Hepatocyte (in vitro differentiated cells): ENCODE results near the gene SPATA19. TPM values are rescaled to one million over a fixed set of nuclear protein-coding genes. Genes with fewer than 3 reads are reported as not detected.

ENCODE experiments used
- DNase-seq: peaks from one replicate; pipeline ENCODE4 v3.0.0-alpha.2; 2016; ENCODE audit warnings: low spot score
- H2AFZ ChIP-seq: fragments of 200-600 bp; sonication (generic); 2 replicates; pipeline ENCODE4 v1.6.0; 2016; ENCODE audit warnings: antibody characterized with exemption, mild to moderate bottlenecking
- H3K27ac ChIP-seq: fragments of 200-600 bp; sonication (generic); 2 replicates; pipeline ENCODE4 v1.5.1; 2016; ENCODE audit warnings: mild to moderate bottlenecking
- H3K27me3 ChIP-seq: fragments of 200-600 bp; sonication (generic); 2 replicates; pipeline ENCODE4 v1.6.1; 2016
- H3K36me3 ChIP-seq: fragments of 200-600 bp; sonication (generic); replicated peaks from 2 replicates; pipeline ENCODE4 v1.5.1; 2016; ENCODE audit warnings: low read depth; ENCODE audit not compliant: insufficient read depth
- H3K4me1 ChIP-seq: fragments of 200-600 bp; sonication (generic); 2 replicates; pipeline ENCODE4 v1.5.1; 2016; ENCODE audit warnings: mild to moderate bottlenecking, moderate library complexity; ENCODE audit not compliant: insufficient read depth
- H3K4me2 ChIP-seq: fragments of 200-600 bp; sonication (generic); 2 replicates; pipeline ENCODE4 v1.6.0; 2016
- H3K4me3 ChIP-seq: fragments of 200-600 bp; sonication (generic); 2 replicates; pipeline ENCODE4 v1.5.1; 2016; ENCODE audit warnings: mild to moderate bottlenecking
- H3K79me2 ChIP-seq: fragments of 200-600 bp; sonication (generic); 2 replicates; pipeline ENCODE4 v1.6.0; 2017; ENCODE audit warnings: mild to moderate bottlenecking
- H3K9me2 ChIP-seq: fragments of 200-600 bp; sonication (generic); replicated peaks from 2 replicates; pipeline ENCODE4 v1.6.0; 2017; ENCODE audit warnings: mild to moderate bottlenecking; ENCODE audit not compliant: insufficient read depth
- H3K9me3 ChIP-seq: fragments of 200-600 bp; sonication (generic); 2 replicates; pipeline ENCODE4 v1.5.1; 2016; ENCODE audit warnings: low read depth, mild to moderate bottlenecking
- H4K20me1 ChIP-seq: fragments of 200-600 bp; sonication (generic); 2 replicates; pipeline ENCODE4 v1.6.0; 2016; ENCODE audit warnings: mild to moderate bottlenecking; ENCODE audit not compliant: insufficient read depth, poor library complexity, severe bottlenecking
- CTCF ChIP-seq: fragments of 200-600 bp; sonication (generic); IDR thresholded peaks from 2 replicates; pipeline ENCODE4 v1.5.1; 2016; ENCODE audit warnings: antibody characterized with exemption, mild to moderate bottlenecking; ENCODE audit not compliant: poor library complexity
- EZH2 ChIP-seq: fragments of 200-600 bp; sonication (generic); IDR thresholded peaks from 2 replicates; pipeline ENCODE4 v1.6.1; 2016; ENCODE audit warnings: antibody characterized with exemption, mild to moderate bottlenecking, borderline replicate concordance
- EZH2phosphoT487 ChIP-seq: fragments of 200-600 bp; sonication (generic); IDR thresholded peaks from one replicate; pipeline ENCODE4 v1.6.1; 2018; ENCODE audit warnings: antibody characterized with exemption, mild to moderate bottlenecking, low read depth, moderate library complexity; ENCODE audit not compliant: unreplicated experiment, severe bottlenecking
- WGBS: methylation state at CpG from one replicate; pipeline ENCODE4 v1.1.6; 2016; ENCODE audit warnings: low lambda C conversion rate; ENCODE audit errors: missing lambda C conversion rate; 5-methylcytosine and 5-hydroxymethylcytosine counted together
- polyA plus RNA-seq: library from polyadenylated mRNA; unstranded; fragments of >200 nt; fragmentation: Nextera tagmentation; extraction: Ambion mirVana; gene quantifications from 2 replicates; pipeline ENCODE4 v1.2.1, GENCODE V29; 2016
- total RNA-seq: library from RNA; depleted of rRNA; stranded (reverse); fragments of >200 nt; gene quantifications from 2 replicates; pipeline ENCODE4 v1.2.3, GENCODE V29; 2014

The SPATA19 gene
- total and polyA plus RNA-seq, 2 experiments from 2014 or later = not detected

DNA sequence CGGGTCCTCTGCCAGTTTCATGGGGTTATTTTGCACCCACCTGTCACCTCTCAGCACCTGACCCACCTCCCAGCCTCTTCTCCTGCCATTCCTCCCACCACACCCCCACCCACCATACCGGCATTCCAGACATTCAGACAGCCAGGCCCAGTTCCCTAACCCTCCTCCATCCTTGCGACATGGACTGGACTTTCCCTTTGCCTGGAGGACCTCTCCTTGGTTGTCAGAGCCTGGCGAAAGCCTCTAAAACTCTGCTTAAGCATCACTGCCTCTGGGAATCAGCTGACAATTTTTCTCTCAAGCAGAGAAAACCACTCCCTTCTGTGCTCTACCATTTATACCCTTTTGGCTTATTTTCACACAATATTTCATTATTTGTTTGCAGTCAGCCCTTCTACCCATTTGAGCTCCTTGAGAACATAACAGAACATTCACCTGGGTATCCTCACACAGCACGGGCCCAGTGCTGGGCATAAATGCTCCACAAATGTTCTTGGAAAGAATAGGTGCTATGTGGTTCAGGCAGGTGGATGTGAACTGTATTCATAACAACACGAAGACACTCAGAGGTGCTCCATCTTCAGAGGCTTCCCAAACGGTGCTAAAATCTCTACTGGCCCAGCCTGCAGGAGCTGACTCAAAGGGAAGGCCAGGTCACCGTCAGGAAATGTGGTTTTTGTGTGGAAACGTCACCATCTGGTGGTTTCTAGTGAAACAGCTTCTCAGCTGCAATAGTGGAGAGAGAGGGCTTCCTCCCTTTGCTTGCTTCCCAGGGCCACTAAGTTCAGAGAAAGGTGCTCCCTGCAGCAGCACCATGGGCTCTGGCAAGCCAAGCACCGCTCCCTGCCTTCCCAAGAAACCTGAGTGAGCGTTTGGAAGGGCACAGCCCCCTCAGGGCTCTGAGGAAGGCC is 10.4 kb downstream of the SPATA19 start:
- 48% methylated on average over 11 of the region's 11 CpGs for WGBS
- no peaks in the 10 kb centered on the region for H3K79me2 ChIP-seq
- no peak overlapping the region for H2AFZ ChIP-seq
- H4K20me1 ChIP-seq = no peaks in the 10 kb centered on the region
- no peak overlapping the region for H3K4me2 ChIP-seq
- TF ChIP-seq EZH2phosphoT487 = no peak
- TF ChIP-seq EZH2 = no peak
- TF ChIP-seq CTCF = peak; percentile 74
- H3K9me2 ChIP-seq = no peaks in the 10 kb centered on the region
- no peak overlapping the region for H3K27ac ChIP-seq
- no peaks in the 10 kb centered on the region for H3K9me3 ChIP-seq
- no peaks in the 10 kb centered on the region for H3K36me3 ChIP-seq
- H3K4me1 ChIP-seq = no peaks in the 10 kb centered on the region
- no peak overlapping the region for H3K4me3 ChIP-seq
- no peaks in the 10 kb centered on the region for H3K27me3 ChIP-seq
- DNase-seq = peak; percentile 77

DNA sequence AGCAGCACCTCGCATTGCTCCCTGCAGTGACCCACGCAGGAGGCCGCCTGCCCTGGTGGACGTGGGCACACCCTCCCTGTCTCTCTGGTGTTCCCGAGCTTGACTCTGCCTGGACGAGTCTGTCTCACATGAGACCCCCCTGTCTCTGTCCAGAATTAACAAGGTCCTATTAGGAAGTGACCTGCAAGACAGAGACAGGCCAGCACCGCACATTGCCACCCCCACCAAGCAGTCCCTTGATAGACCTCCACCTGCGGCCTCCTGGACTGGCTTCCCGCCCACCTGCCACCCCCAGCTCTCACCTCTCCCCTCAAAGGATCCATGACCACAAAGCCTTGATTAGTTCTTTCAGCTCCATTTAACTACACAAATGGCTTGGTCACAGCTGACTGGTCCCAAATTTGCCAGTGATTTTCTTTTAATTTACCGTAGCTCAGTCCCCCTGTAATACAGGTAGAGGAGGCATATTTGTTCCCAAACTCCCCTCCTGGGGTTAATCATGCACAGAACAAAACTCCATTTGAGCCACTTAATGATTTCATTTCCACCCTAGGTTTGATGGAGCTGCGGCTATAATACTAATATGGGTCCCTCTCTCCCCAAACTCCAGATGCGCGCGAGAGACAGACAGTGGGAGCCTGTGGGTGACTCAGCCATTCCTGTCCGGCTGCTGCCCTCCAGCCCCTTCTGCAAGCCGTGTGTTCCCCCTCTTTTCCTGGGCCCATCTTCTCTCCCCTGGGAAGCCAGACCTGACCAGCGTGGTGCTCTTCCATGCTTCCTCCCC is 11.2 kb downstream of the SPATA19 start:
- H3K27me3 ChIP-seq = no peaks in the 10 kb centered on the region
- 95% methylated on average over 17 of the region's 17 CpGs for WGBS
- no peak overlapping the region for H3K27ac ChIP-seq
- no peak for DNase-seq
- H3K79me2 ChIP-seq = no peaks in the 10 kb centered on the region
- H3K9me3 ChIP-seq = no peaks in the 10 kb centered on the region
- H3K9me2 ChIP-seq = no peaks in the 10 kb centered on the region
- no peak overlapping the region for H3K4me2 ChIP-seq
- no peaks in the 10 kb centered on the region for H4K20me1 ChIP-seq
- H3K36me3 ChIP-seq = no peaks in the 10 kb centered on the region
- no peak overlapping the region for H3K4me3 ChIP-seq
- H3K4me1 ChIP-seq = no peaks in the 10 kb centered on the region
- no peak for TF ChIP-seq EZH2phosphoT487
- TF ChIP-seq EZH2 = no peak
- TF ChIP-seq CTCF = no peak
- H2AFZ ChIP-seq = no peak overlapping the region

- Histone ChIP-seq H3K36me3 (no peaks in the 10 kb centered on the region), H3K79me2 (no peaks in the 10 kb centered on the region), H3K4me2 (no peak overlapping the region), H3K9me2 (no peaks in the 10 kb centered on the region), H3K27me3 (no peaks in the 10 kb centered on the region), H3K4me3 (no peak overlapping the region), H2AFZ (no peak overlapping the region), H3K27ac (no peak overlapping the region), H4K20me1 (no peaks in the 10 kb centered on the region), H3K4me1 (no peaks in the 10 kb centered on the region), H3K9me3 (no peaks in the 10 kb centered on the region)
- whole genome bisulfite sequencing = 99% methylated on average over 18 of the region's 86 CpGs
- no peak for DNase-seq
- TF ChIP-seq CTCF (no peak), EZH2 (no peak), EZH2phosphoT487 (no peak)
Measured at GRCh38 chr11:133832991-133833897, 12.1 kb downstream of the SPATA19 start.
